HCT116 (cell line): ENCODE measurements around the gene DHH. TPM values are rescaled to one million over a fixed set of nuclear protein-coding genes. Genes with fewer than 3 reads are reported as not detected.

ENCODE experiments used
- ATAC-seq: fragments of 200-7000 bp; cut with Tn5 transposase; 2 replicates; pipeline ENCODE4 v1.9.1; 2020; ENCODE audit warnings: mild to moderate bottlenecking, moderate library complexity
- BruUV-seq: library from RNA; stranded (reverse); fragments of 400-500 nt; replicated peaks from 2 replicates; lab custom pipeline; 2021; lab: Mats Ljungman, UMichigan
- CTCF ChIA-PET: fragments of 300-600 bp; sonication (Branson Sonifier 250); formaldehyde crosslinking; loops from one replicate; lab custom pipeline; 2021; ENCODE audit warnings: antibody characterized with exemption; lab: Charles Lee
- POLR2A ChIA-PET: fragments of 300-600, 350-600 bp; sonication (Branson Sonifier 250); formaldehyde crosslinking; loops from one replicate; lab custom pipeline; 2021; ENCODE audit warnings: antibody characterized with exemption; lab: Charles Lee
- RAD21 ChIA-PET, 2 experiments: fragments of 300-600 bp; sonication (Branson Sonifier 250); formaldehyde crosslinking; loops; one replicate each; lab custom pipeline; 2023; ENCODE audit warnings: low total read pairs in 2 of 2; ENCODE audit not compliant: uncharacterized antibody in 2 of 2, unreplicated experiment in 2 of 2, low non-redundant PET in 1 of 2; lab: Charles Lee
- DNase-seq: peaks from one replicate; pipeline ENCODE4 v3.0.0-alpha.2; 2010; ENCODE audit warnings: low read depth, low spot score
- H2AFZ ChIP-seq: fragments of 200-600 bp; shearing (Covaris generic), sonication (generic); 2 replicates; pipeline ENCODE4 v1.6.1; 2017; ENCODE audit warnings: low read depth, mixed run types, mixed read lengths, antibody characterized with exemption, low read length; ENCODE audit not compliant: poor library complexity, severe bottlenecking
- H3K27ac ChIP-seq: 2 replicates; pipeline ENCODE4 v1.5.1; 2012; ENCODE audit warnings: low read depth, low read length
- H3K27me3 ChIP-seq: fragments of 200-600 bp; sonication (generic); 2 replicates; pipeline ENCODE4 v1.6.1; 2016; ENCODE audit warnings: mixed run types, low read length, mixed read lengths; ENCODE audit not compliant: insufficient read depth
- H3K36me3 ChIP-seq, 2 experiments: fragments of 200-500 bp in 1 of 2; fragments of 200-600 bp in 1 of 2; sonication (Bioruptor generic) in 1 of 2; sonication (generic) in 1 of 2; 2 replicates each; pipeline versions ENCODE4 v1.5.1 to v1.6.1; 2014 to 2016; ENCODE audit warnings: low read length in 2 of 2, inconsistent platforms in 1 of 2, mixed read lengths in 1 of 2, mixed run types in 1 of 2; ENCODE audit not compliant: insufficient read depth in 2 of 2, control insufficient read depth in 1 of 2
- H3K4me1 ChIP-seq, 2 experiments: fragments of 200-600 bp in 1 of 2; sonication (generic) in 1 of 2; 2 replicates each; pipeline versions ENCODE4 v1.5.1 to v1.6.1; 2012 to 2017; ENCODE audit warnings: low read length in 2 of 2, inconsistent platforms in 1 of 2, mild to moderate bottlenecking in 1 of 2, mixed read lengths in 1 of 2, mixed run types in 1 of 2, moderate library complexity in 1 of 2; ENCODE audit not compliant: insufficient read depth in 2 of 2, control insufficient read depth in 1 of 2
- H3K4me2 ChIP-seq: fragments of 200-600 bp; sonication (generic); 2 replicates; pipeline ENCODE4 v1.6.1; 2017; ENCODE audit warnings: mixed run types, low read length, mixed read lengths
- H3K4me3 ChIP-seq, 2 experiments: fragments of 200-600 bp in 1 of 2; sonication (generic) in 1 of 2; replicated peaks in 1 of 2; 2 replicates each; pipeline ENCODE4 v1.5.1; 2011 to 2016; ENCODE audit warnings: low read length in 2 of 2, control low read depth in 1 of 2, low read depth in 1 of 2, mild to moderate bottlenecking in 1 of 2, mixed read lengths in 1 of 2, mixed run types in 1 of 2
- H3K79me2 ChIP-seq: fragments of 200-600 bp; sonication (generic); 2 replicates; pipeline ENCODE4 v1.6.1; 2017; ENCODE audit warnings: mild to moderate bottlenecking, mixed run types, low read length, moderate library complexity, mixed read lengths; ENCODE audit not compliant: insufficient read depth
- H3K9ac ChIP-seq: fragments of 200-600 bp; sonication (generic); 2 replicates; pipeline ENCODE4 v1.6.1; 2016; ENCODE audit warnings: low read length, mixed read lengths
- H3K9me2 ChIP-seq: fragments of 200-600 bp; sonication (generic), shearing (Covaris generic); 2 replicates; pipeline ENCODE4 v1.6.1; 2017; ENCODE audit warnings: mixed run types, mild to moderate bottlenecking, moderate library complexity; ENCODE audit not compliant: insufficient read depth
- H3K9me3 ChIP-seq, 2 experiments: fragments of 200-500 bp in 1 of 2; fragments of 200-600 bp in 1 of 2; sonication (Bioruptor generic) in 1 of 2; sonication (generic) in 1 of 2; 2 replicates each; pipeline ENCODE4 v1.6.1; 2014 to 2017; ENCODE audit warnings: low read length in 2 of 2, mixed read lengths in 2 of 2, inconsistent platforms in 1 of 2, low read depth in 1 of 2, mild to moderate bottlenecking in 1 of 2, mixed run types in 1 of 2, moderate library complexity in 1 of 2; ENCODE audit not compliant: control insufficient read depth in 1 of 2, insufficient read depth in 1 of 2
- H4K20me1 ChIP-seq: fragments of 200-600 bp; sonication (generic), shearing (Covaris generic); 2 replicates; pipeline ENCODE4 v1.6.1; 2017; ENCODE audit warnings: mixed run types, mild to moderate bottlenecking, moderate library complexity; ENCODE audit not compliant: insufficient read depth
- CEBPB ChIP-seq: IDR thresholded peaks from 2 replicates; pipeline ENCODE4 v1.6.1; 2012; ENCODE audit warnings: low read depth
- EGR1 ChIP-seq: IDR thresholded peaks from 2 replicates; pipeline ENCODE4 v1.6.1; 2012; ENCODE audit warnings: low read depth
- EZH2 ChIP-seq: fragments of 200-600 bp; sonication (generic); IDR thresholded peaks from 2 replicates; pipeline ENCODE4 v1.6.1; 2017; ENCODE audit warnings: antibody characterized with exemption, mixed run types
- JUND ChIP-seq: IDR thresholded peaks from 2 replicates; pipeline ENCODE4 v1.6.1; 2012
- RAD21 ChIP-seq: IDR thresholded peaks from 2 replicates; pipeline ENCODE4 v1.6.1; 2012; ENCODE audit warnings: low read depth, mild to moderate bottlenecking
- SIN3A ChIP-seq: IDR thresholded peaks from 2 replicates; pipeline ENCODE4 v1.6.1; 2012; ENCODE audit warnings: low read depth
- SP1 ChIP-seq: IDR thresholded peaks from 2 replicates; pipeline ENCODE4 v1.6.1; 2012; ENCODE audit warnings: low read depth
- SRF ChIP-seq: IDR thresholded peaks from 2 replicates; pipeline ENCODE4 v1.6.1; 2012; ENCODE audit warnings: low read depth
- intact Hi-C: fragments of 100-400 bp; cut with micrococcal nuclease; formaldehyde crosslinking; loops from 2 replicates; pipeline ENCODE4 v1.10.0; 2022
- total RNA-seq: library from RNA; stranded (reverse); gene quantifications from one replicate; pipeline ENCODE4 v1.2.1, GENCODE V29; 2021; ENCODE audit not compliant: unreplicated experiment
- TF ChIP-seq, protein P1 (sequence below), 3 experiments: fragments of 200-600 bp in 1 of 3; sonication (generic) in 1 of 3; IDR thresholded peaks in 2 of 3; conservative IDR thresholded peaks in 1 of 3; 2 replicates each; pipeline ENCODE4 v1.5.1; 2012 to 2017; ENCODE audit warnings: low read depth in 2 of 3, low read length in 2 of 3, antibody characterized with exemption in 1 of 3, borderline replicate concordance in 1 of 3, control low read depth in 1 of 3, mild to moderate bottlenecking in 1 of 3, mixed read lengths in 1 of 3, mixed run types in 1 of 3, moderate library complexity in 1 of 3; ENCODE audit not compliant: insufficient read depth in 1 of 3
- TF ChIP-seq, protein P2 (sequence below): IDR thresholded peaks from 2 replicates; pipeline ENCODE4 v1.6.1; 2011; ENCODE audit warnings: mild to moderate bottlenecking, low read length, moderate library complexity; ENCODE audit not compliant: insufficient replicate concordance; ENCODE audit errors: extremely low read depth

The DHH gene
- total RNA-seq, 1 experiment from 2014 or later = 0.22 TPM

DNA sequence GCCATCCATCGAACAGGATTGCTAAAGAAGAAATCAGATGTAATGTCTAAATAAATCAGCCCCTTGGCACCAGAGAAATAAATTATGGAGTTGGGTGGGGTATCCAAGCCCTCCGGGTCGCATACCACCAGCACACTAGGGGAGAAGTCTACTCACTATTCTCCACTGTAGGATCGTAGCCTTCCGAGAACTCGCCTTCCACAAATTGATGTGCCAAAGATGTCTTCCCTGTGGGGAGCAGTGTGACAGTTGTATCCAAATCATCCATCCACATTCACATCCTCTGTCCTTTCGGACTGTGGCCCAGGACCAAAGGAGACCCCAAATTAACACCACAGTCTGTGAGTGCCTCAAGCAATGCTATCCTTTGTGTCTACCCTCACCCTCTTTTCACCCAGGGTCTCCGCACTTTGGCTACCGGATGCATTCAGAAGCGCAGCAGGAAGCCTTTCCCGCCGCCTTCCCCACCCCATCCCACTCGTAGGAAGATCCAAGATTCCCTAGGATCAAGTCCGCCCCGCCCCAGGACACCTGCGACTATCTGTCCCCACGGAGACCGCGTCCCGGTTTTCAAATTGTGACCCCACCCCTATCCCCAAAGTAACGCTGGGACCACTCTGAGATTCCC is 25.6 kb downstream of the DHH start:
- ChIA-PET CTCF (interaction anchor here (1.0 to 1.7 kb wide), 11 partner anchors 10 to 290 kb away, joined by 3 to 34 read pairs (median 5); partner anchors contain the start of gene TUBA1B), RAD21 (interaction anchor here in 1 of 2 experiments (2.1 kb wide), 1 partner anchor 19 kb away, joined by 6 read pairs; no protein-coding TSS in a partner anchor)
- Histone ChIP-seq H4K20me1 (no peaks in the 10 kb centered on the region), H3K27me3 (no peaks in the 10 kb centered on the region), H3K9me3 (no peaks in the 10 kb centered on the region), H3K27ac (no peak overlapping the region), H3K9ac (peak overlapping the region; percentile 65), H3K9me2 (no peaks in the 10 kb centered on the region), H3K4me1 (peaks cover 5 to 19% of the 10 kb centered on the region in 2 experiments), H2AFZ (peak overlapping the region; percentile 86)
- TSS peak; percentile 40 for BruUV-seq
- ATAC-seq = peak; percentile 0; the same call in 1 of the 2 replicates
- TF ChIP-seq EGR1 = no peak
- TF ChIP-seq SP1 = no peak
- TF ChIP-seq SIN3A = no peak
- no peak for TF ChIP-seq EZH2
- TF ChIP-seq RAD21 = no peak
- TF ChIP-seq CEBPB = no peak
- TF ChIP-seq SRF = no peak
- TF ChIP-seq, protein P1, sequence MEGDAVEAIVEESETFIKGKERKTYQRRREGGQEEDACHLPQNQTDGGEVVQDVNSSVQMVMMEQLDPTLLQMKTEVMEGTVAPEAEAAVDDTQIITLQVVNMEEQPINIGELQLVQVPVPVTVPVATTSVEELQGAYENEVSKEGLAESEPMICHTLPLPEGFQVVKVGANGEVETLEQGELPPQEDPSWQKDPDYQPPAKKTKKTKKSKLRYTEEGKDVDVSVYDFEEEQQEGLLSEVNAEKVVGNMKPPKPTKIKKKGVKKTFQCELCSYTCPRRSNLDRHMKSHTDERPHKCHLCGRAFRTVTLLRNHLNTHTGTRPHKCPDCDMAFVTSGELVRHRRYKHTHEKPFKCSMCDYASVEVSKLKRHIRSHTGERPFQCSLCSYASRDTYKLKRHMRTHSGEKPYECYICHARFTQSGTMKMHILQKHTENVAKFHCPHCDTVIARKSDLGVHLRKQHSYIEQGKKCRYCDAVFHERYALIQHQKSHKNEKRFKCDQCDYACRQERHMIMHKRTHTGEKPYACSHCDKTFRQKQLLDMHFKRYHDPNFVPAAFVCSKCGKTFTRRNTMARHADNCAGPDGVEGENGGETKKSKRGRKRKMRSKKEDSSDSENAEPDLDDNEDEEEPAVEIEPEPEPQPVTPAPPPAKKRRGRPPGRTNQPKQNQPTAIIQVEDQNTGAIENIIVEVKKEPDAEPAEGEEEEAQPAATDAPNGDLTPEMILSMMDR (IDR thresholded peaks at IDR 0.05 in 2 of 3, conservative IDR thresholded peaks at IDR 0.05 in 1 of 3; ENCODE audit: borderline replicate concordance in 1 of 3, insufficient read depth in 1 of 3, low read depth in 2 of 3, low read length in 2 of 3) = no peak
- TF ChIP-seq JUND = no peak
- TF ChIP-seq, protein P2, sequence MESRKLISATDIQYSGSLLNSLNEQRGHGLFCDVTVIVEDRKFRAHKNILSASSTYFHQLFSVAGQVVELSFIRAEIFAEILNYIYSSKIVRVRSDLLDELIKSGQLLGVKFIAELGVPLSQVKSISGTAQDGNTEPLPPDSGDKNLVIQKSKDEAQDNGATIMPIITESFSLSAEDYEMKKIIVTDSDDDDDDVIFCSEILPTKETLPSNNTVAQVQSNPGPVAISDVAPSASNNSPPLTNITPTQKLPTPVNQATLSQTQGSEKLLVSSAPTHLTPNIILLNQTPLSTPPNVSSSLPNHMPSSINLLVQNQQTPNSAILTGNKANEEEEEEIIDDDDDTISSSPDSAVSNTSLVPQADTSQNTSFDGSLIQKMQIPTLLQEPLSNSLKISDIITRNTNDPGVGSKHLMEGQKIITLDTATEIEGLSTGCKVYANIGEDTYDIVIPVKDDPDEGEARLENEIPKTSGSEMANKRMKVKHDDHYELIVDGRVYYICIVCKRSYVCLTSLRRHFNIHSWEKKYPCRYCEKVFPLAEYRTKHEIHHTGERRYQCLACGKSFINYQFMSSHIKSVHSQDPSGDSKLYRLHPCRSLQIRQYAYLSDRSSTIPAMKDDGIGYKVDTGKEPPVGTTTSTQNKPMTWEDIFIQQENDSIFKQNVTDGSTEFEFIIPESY = no peak
- TF ChIP-seq, all 23 proteins: peak for 0
- Histone ChIP-seq H3K4me3 (peak overlapping the region; percentile 70 to 71), H3K36me3 (no peaks in the 10 kb centered on the region), H3K4me2 (peak overlapping the region; percentile 85), H3K79me2 (no peaks in the 10 kb centered on the region)
- intact Hi-C loops = no loop called here
- POLR2A ChIA-PET = interaction anchor here (1.2 to 1.5 kb wide), 4 partner anchors 19 to 62 kb away, joined by 3 to 17 read pairs (median 6); partner anchors contain the start of genes LMBR1L and TUBA1B
- DNase-seq = no peak
